CD4-positive, alpha-beta T cell (primary cell): ENCODE measurements around the gene CDYL. TPM values are rescaled to one million over a fixed set of nuclear protein-coding genes. Genes with fewer than 3 reads are reported as not detected.

Source experiments
- ATAC-seq: fragments of 200-7000 bp; cut with Tn5 transposase; one replicate; pipeline ENCODE4 v1.10.0; 2022; ENCODE audit warnings: mild to moderate bottlenecking; ENCODE audit not compliant: poor library complexity
- CTCF ChIA-PET: fragments of 350-600 bp; sonication (Branson Sonifier 250); formaldehyde crosslinking; loops from one replicate; lab custom pipeline; 2021; ENCODE audit warnings: antibody characterized with exemption, inconsistent platforms; lab: Charles Lee
- POLR2A ChIA-PET: fragments of 350-600 bp; sonication (Branson Sonifier 250); formaldehyde crosslinking; loops from one replicate; lab custom pipeline; 2021; ENCODE audit warnings: antibody characterized with exemption, inconsistent platforms; lab: Charles Lee
- DNase-seq, 14 experiments: peaks; one replicate each; pipeline ENCODE4 v3.0.0-alpha.2; 2013 to 2020; ENCODE audit warnings: mixed read lengths in 2 of 14
- H3K27ac ChIP-seq, 2 donors: one replicate each; pipeline versions ENCODE4 v1.5.1 to v1.7.0; 2013; ENCODE audit warnings: low read length in 2 of 2, low read depth in 1 of 2, mild to moderate bottlenecking in 1 of 2
- H3K27me3 ChIP-seq, 2 experiments: 1 replicate in 1 of 2; 2 replicates in 1 of 2; pipeline versions ENCODE4 v1.6.1 to v1.7.0; 2013; ENCODE audit warnings: low read length in 2 of 2, control low read depth in 1 of 2, mild to moderate bottlenecking in 1 of 2, moderate library complexity in 1 of 2; ENCODE audit not compliant: insufficient read depth in 2 of 2, control insufficient read depth in 1 of 2
- H3K36me3 ChIP-seq: one replicate; pipeline ENCODE4 v1.6.1; 2013; ENCODE audit warnings: low read length, control low read depth; ENCODE audit not compliant: insufficient read depth
- H3K4me1 ChIP-seq: one replicate; pipeline ENCODE4 v1.6.1; 2013; ENCODE audit warnings: low read length, control low read depth; ENCODE audit not compliant: insufficient read depth
- H3K4me3 ChIP-seq: one replicate; pipeline ENCODE4 v1.5.1; 2013; ENCODE audit warnings: mild to moderate bottlenecking, low read length, moderate library complexity
- H3K9me3 ChIP-seq, 2 experiments: 1 replicate in 1 of 2; 2 replicates in 1 of 2; pipeline versions ENCODE4 v1.6.1 to v1.7.0; 2013; ENCODE audit warnings: low read length in 2 of 2, mild to moderate bottlenecking in 2 of 2, control low read depth in 1 of 2, moderate library complexity in 1 of 2; ENCODE audit not compliant: control insufficient read depth in 1 of 2, insufficient read depth in 1 of 2
- H3K27ac Mint-ChIP-seq: one replicate; pipeline ENCODE4 v1.8.0; 2020; ENCODE audit warnings: mixed read lengths
- H3K27me3 Mint-ChIP-seq: one replicate; pipeline ENCODE4 v1.8.0; 2021; ENCODE audit warnings: mixed read lengths
- H3K36me3 Mint-ChIP-seq: one replicate; pipeline ENCODE4 v1.8.0; 2021; ENCODE audit warnings: low read depth, mixed read lengths
- H3K4me1 Mint-ChIP-seq: one replicate; pipeline ENCODE4 v1.8.0; 2021; ENCODE audit warnings: low read depth, mixed read lengths
- H3K4me3 Mint-ChIP-seq: one replicate; pipeline ENCODE4 v1.8.0; 2020; ENCODE audit warnings: mild to moderate bottlenecking, mixed read lengths
- H3K9me3 Mint-ChIP-seq: one replicate; pipeline ENCODE4 v1.8.0; 2020; ENCODE audit warnings: mixed read lengths
- intact Hi-C, 2 experiments: fragments of 100-400 bp; cut with DNase I in 1 of 2; cut with micrococcal nuclease in 1 of 2; formaldehyde crosslinking; loops; one replicate each; pipeline versions ENCODE4 v1.15.1 to v1.9.0; 2023 to 2025; cut with DNase I, micrococcal nuclease
- total RNA-seq, 174 experiments: library from RNA in 2 of 174; stranded (reverse) in 2 of 174; gene quantifications; one replicate each; pipeline ENCODE4 v1.2.3 and lab custom pipeline; 2021 to 2026
- TF ChIP-seq, protein P1 (sequence below): fragments of 200-600 bp; IDR thresholded peaks from one replicate; pipeline ENCODE4 v1.8.0; 2022; ENCODE audit warnings: antibody characterized with exemption, mild to moderate bottlenecking

CDYL gene
- total RNA-seq, 2 experiments from 2014 or later = 23.8 to 23.9 TPM

DNA sequence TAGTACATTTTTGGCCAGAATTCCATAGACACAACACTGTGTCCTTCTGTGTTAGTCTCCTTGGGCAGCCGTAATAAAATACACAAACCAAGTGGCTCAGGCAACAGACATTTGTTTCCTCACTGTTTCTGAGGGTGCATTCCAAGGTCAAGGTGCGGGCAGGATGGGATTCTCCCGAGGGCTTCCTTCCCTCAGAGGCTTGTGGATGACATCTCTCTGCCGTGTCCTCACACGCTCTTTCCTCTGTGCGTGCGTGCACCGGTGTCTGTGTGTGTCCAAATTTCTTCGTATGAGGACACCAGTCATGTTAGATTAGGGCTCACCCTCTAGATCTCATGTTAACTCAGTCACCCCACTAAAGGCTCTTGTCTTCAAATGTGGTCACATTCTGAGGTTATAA, 30.6 kb downstream of the CDYL start:
- no peaks in the 10 kb centered on the region for H3K9me3 ChIP-seq
- H3K27me3 ChIP-seq = no peaks in the 10 kb centered on the region
- no peaks in the 10 kb centered on the region for H3K36me3 ChIP-seq
- Mint-ChIP-seq H3K4me1 (peaks cover 89% of the 10 kb centered on the region), H3K36me3 (peaks cover 12% of the 10 kb centered on the region), H3K27ac (no peak overlapping the region), H3K4me3 (no peak overlapping the region), H3K27me3 (no peaks in the 10 kb centered on the region), H3K9me3 (peaks cover 5% of the 10 kb centered on the region)
- no peak for DNase-seq
- no peak overlapping the region for H3K4me3 ChIP-seq
- intact Hi-C loops = no loop called here
- H3K27ac ChIP-seq = no peak overlapping the region
- TF ChIP-seq, protein P1, sequence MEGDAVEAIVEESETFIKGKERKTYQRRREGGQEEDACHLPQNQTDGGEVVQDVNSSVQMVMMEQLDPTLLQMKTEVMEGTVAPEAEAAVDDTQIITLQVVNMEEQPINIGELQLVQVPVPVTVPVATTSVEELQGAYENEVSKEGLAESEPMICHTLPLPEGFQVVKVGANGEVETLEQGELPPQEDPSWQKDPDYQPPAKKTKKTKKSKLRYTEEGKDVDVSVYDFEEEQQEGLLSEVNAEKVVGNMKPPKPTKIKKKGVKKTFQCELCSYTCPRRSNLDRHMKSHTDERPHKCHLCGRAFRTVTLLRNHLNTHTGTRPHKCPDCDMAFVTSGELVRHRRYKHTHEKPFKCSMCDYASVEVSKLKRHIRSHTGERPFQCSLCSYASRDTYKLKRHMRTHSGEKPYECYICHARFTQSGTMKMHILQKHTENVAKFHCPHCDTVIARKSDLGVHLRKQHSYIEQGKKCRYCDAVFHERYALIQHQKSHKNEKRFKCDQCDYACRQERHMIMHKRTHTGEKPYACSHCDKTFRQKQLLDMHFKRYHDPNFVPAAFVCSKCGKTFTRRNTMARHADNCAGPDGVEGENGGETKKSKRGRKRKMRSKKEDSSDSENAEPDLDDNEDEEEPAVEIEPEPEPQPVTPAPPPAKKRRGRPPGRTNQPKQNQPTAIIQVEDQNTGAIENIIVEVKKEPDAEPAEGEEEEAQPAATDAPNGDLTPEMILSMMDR = no peak
- ChIA-PET CTCF (interaction anchor here (0.6 kb wide), 1 partner anchor 23 kb away, joined by 4 read pairs; no protein-coding TSS in a partner anchor), POLR2A (no interaction called here)
- ATAC-seq = no peak
- H3K4me1 ChIP-seq = peaks cover 28% of the 10 kb centered on the region

DNA sequence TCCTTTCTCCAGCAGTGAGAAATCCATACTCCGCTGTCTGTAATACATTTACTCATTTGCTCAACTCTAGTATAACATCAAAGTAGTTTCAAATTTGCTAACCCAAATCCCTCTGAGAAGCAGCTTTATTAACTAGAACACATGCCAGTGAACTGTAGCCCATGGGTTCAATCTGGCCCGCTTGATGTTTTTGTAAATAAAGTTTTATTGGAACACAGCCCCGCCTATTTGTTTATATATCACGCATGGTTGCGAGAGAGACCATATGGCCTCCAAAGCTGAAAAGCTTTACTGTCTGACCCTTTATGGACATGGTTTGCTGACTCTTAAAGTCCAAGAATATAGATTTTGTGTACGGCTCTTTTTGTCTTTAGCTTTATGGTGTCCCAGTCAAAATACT, 32.2 kb downstream of the CDYL start:
- Mint-ChIP-seq H3K9me3 (peaks cover 5% of the 10 kb centered on the region), H3K4me3 (no peak overlapping the region), H3K27me3 (no peaks in the 10 kb centered on the region), H3K36me3 (peaks cover 12% of the 10 kb centered on the region), H3K4me1 (peaks cover 89% of the 10 kb centered on the region), H3K27ac (no peak overlapping the region)
- ChIA-PET POLR2A (interaction anchor here (1.2 kb wide), 1 partner anchor 32 kb away, joined by 4 read pairs; the partner anchor contains the start of gene CDYL), CTCF (no interaction called here)
- no peaks in the 10 kb centered on the region for H3K36me3 ChIP-seq
- ATAC-seq = no peak
- no peak overlapping the region for H3K4me3 ChIP-seq
- H3K27me3 ChIP-seq = no peaks in the 10 kb centered on the region
- no peak overlapping the region for H3K27ac ChIP-seq
- no peaks in the 10 kb centered on the region for H3K9me3 ChIP-seq
- intact Hi-C loops = no loop called here
- peaks cover 17% of the 10 kb centered on the region for H3K4me1 ChIP-seq
- TF ChIP-seq, protein P1 = no peak
- no peak for DNase-seq

DNA sequence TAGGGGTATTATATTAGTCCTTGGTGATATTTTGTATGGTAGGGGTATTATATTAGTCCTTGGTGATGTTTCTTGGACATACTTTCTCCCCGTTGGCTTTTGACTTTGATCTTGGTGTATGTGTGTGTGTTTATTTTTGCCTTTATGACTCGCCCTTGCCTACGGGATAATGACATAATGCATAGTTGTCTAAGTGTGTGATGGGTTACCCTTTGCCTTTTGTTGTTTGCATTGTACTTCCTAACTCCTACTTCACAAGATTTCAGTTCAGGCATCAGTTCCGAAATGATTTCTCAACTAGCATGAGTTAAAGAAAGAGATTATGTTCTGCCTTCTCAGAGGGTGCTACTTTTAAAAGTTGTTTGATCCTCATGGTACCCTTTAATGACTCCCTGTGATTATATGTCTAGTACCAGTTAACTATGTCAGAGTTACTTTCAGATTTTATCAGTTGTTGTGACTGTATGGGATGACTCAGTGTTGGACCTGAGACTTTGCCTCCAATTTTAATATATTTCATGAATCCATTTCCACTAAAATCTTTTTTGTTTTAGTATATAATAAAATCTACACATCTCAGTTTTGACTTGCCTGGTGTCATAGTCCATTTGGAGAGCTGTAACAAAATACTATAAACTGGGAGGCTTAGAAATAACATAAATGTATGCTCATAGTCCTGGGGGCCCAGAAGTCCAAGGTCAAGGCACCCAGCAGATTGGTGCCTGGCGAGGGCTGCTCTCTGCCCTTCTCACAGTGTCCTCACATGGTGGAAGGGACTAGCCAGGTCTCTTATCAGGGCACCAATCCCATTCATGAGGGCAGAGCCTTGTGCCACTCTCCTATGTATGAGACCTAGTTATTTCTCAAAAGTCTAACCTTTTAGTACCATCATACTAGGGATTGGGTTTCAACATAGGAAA, 34.1 kb downstream of the CDYL start:
- Mint-ChIP-seq H3K27ac (no peak overlapping the region), H3K36me3 (peaks cover 12% of the 10 kb centered on the region), H3K4me1 (peaks cover 88% of the 10 kb centered on the region), H3K27me3 (no peaks in the 10 kb centered on the region), H3K9me3 (peaks cover 5% of the 10 kb centered on the region), H3K4me3 (peak overlapping the region; percentile 14)
- TF ChIP-seq, protein P1 = no peak
- DNase-seq = no peak
- ChIA-PET POLR2A (no interaction called here), CTCF (no interaction called here)
- H3K4me3 ChIP-seq = no peak overlapping the region
- intact Hi-C loops = no loop called here
- no peak for ATAC-seq
- H3K4me1 ChIP-seq = peaks cover 24% of the 10 kb centered on the region
- no peaks in the 10 kb centered on the region for H3K36me3 ChIP-seq
- H3K9me3 ChIP-seq = no peaks in the 10 kb centered on the region
- H3K27me3 ChIP-seq = no peaks in the 10 kb centered on the region
- no peak overlapping the region for H3K27ac ChIP-seq
